Heart right ventricle (tissue), 16 donors: Measurements from ENCODE around the gene TPGS2. TPM values are rescaled to one million over a fixed set of nuclear protein-coding genes. Genes with fewer than 3 reads are reported as not detected.
"Not testable (repeated sequence)": the region's sequence is repeated elsewhere in the genome, so short reads cannot be mapped to it uniquely, and the experiment has no call there.

Source experiments
- ATAC-seq, 8 donors: fragments of 200-7000 bp; cut with Tn5 transposase; one replicate each; pipeline ENCODE4 v1.9.1; 2020; ENCODE audit warnings: mild to moderate bottlenecking in 8 of 8, moderate library complexity in 8 of 8, moderate number of reproducible peaks in 1 of 8
- DNase-seq, 2 donors: peaks; one replicate each; pipeline ENCODE4 v3.0.0-alpha.2; 2020
- H3K27ac ChIP-seq, 10 donors: fragments of 200-600 bp; sonication (generic) in 2 of 10; one replicate each; pipeline versions ENCODE4 v1.5.0 to v1.8.0; 2020 to 2022; ENCODE audit warnings: mild to moderate bottlenecking in 3 of 10
- H3K27me3 ChIP-seq, 7 donors: fragments of 200-600 bp; one replicate each; pipeline ENCODE4 v1.8.0; 2021 to 2022; ENCODE audit warnings: mild to moderate bottlenecking in 2 of 7
- H3K36me3 ChIP-seq, 9 donors: fragments of 200-600 bp; sonication (generic) in 1 of 9; one replicate each; pipeline versions ENCODE4 v1.5.0 to v1.8.0; 2020 to 2022; ENCODE audit warnings: mild to moderate bottlenecking in 2 of 9
- H3K4me1 ChIP-seq, 9 donors: fragments of 200-600 bp; sonication (generic) in 1 of 9; one replicate each; pipeline versions ENCODE4 v1.5.0 to v1.8.0; 2020 to 2022; ENCODE audit warnings: mild to moderate bottlenecking in 4 of 9
- H3K4me3 ChIP-seq, 10 donors: fragments of 200-600 bp; sonication (generic) in 2 of 10; one replicate each; pipeline versions ENCODE4 v1.5.0 to v1.8.0; 2020 to 2022; ENCODE audit warnings: mild to moderate bottlenecking in 7 of 10, moderate library complexity in 2 of 10
- H3K9me3 ChIP-seq, 11 donors: fragments of 200-600 bp in 10 of 11; sonication (generic) in 2 of 11; one replicate each; pipeline versions ENCODE4 v1.5.0 to v1.8.0; 2013 to 2022; ENCODE audit warnings: mild to moderate bottlenecking in 2 of 11, control low read depth in 1 of 11, moderate library complexity in 1 of 11
- WGBS, 2 donors: extraction: QIAGEN DNeasy Blood & Tissue Kit; methylation state at CpG; one replicate each; pipeline ENCODE4 v1.1.7; 2013; ENCODE audit warnings: inconsistent platforms in 1 of 2; 5-methylcytosine and 5-hydroxymethylcytosine counted together
- intact Hi-C, 10 donors: fragments of 100-400 bp; cut with DNase I; formaldehyde crosslinking; loops; one replicate each; pipeline versions ENCODE4 v1.11.1 to v1.14.2; 2022
- long read RNA-seq, 3 donors: library from polyadenylated mRNA; unstranded; transcript quantifications; one replicate each; pipeline ENCODE4 v2.0.0, GENCODE V29; 2020 to 2021
- polyA plus RNA-seq, 2 donors: library from polyadenylated mRNA; stranded (reverse); fragments of 200-250 nt; gene quantifications; one replicate each; pipeline ENCODE4 v1.2.3, GENCODE V29; 2013
- total RNA-seq, 10 donors: library from RNA; stranded (reverse); fragmentation: NEBNext Ultra II Directional in 3 of 10; extraction: Animal tissue kit (Norgen Biotek cat#: 25700) in 3 of 10; gene quantifications; one replicate each; pipeline versions ENCODE4 v1.2.1 to v1.2.4, GENCODE V29; 2021 to 2023
- TF ChIP-seq, protein P1 (sequence below), 9 donors: fragments of 200-600 bp; sonication (generic) in 2 of 9; IDR thresholded peaks; one replicate each; pipeline versions ENCODE4 v1.5.0 to v1.8.0; 2021 to 2022; ENCODE audit warnings: antibody characterized with exemption in 9 of 9, mild to moderate bottlenecking in 5 of 9, moderate library complexity in 1 of 9
- donor health status: Arrhythmogenic right ventricular cardiomyopathy.
- donor health status: ischemic (EF 13 %, LVEDD 7.1; RV severe dilation, severe dysfunction).
- donor health status: healthy with polysubstance abuse.
- donor health status: DM: no; HTN: yes; CAD: no.
- donor health status: DM: no; HTN: no; CAD: no.
- donor health status: ischemic (EF 25% LVEDD 6.9; RV normal size, moderate dysfunction).
- donor health status: ischemic (EF 25% LVEDD 5.7; RV mildly dilated, moderate dysfunction).
- donor health status: healthy.
- donor health status: DM: yes; HTN: yes; CAD: no.
- donor health status: Ischemic cardiomyopathy.
- donor health status: ischemic (EF 35%, LVEDD 5.7; RV mildly dilated, moderate dysfunction).
- donor health status: nonischemic (EF 11% LVEDD 7.7; RV severe dilation, severe dysfunction).
- donor health status: DM: yes; HTN: yes; CAD: no.
- donor health status: PGD.
- donor health status: ischemic (EF 29% LVEDD 5.4; RV normal size, mild dysfunction).
- donor health status: nonischemic (EF 23%, LVEDD 6.1; RV moderate dilation, normal function).

TPGS2 gene
- total RNA-seq (10 to 100 TPM; 18.6 to 41.2 (median 27.6) TPM), polyA plus RNA-seq (10 to 100 TPM; 12.4 to 31.3 TPM)
- long read RNA-seq, donor 1, full-length matches to known transcripts: 17 of 25 reads
- long read RNA-seq, donor 1, partial matches to known transcripts: 1 of 25 reads
- long read RNA-seq, donor 1, other reads (novel, unspliced or antisense): 7 of 25 reads
- long read RNA-seq, donor 2, full-length matches to known transcripts: 31 of 45 reads
- long read RNA-seq, donor 2, partial matches to known transcripts: 0 of 45 reads
- long read RNA-seq, donor 2, other reads (novel, unspliced or antisense): 14 of 45 reads
- long read RNA-seq, donor 3, full-length matches to known transcripts: 49 of 63 reads
- long read RNA-seq, donor 3, partial matches to known transcripts: 0 of 63 reads
- long read RNA-seq, donor 3, other reads (novel, unspliced or antisense): 14 of 63 reads

- intact Hi-C loops: no loop called here
- no peaks in the 10 kb centered on the region for H3K27me3 ChIP-seq
- H3K4me3 ChIP-seq: peak within 1 kb of the TSS; percentile 70 to 98 (median 82)
- H3K27ac ChIP-seq: peak within 1 kb of the TSS in 9 of 10 donors; percentile 30 to 86 (median 76)
- ATAC-seq: peak; percentile 94 to 98 (median 98)
- no peaks in the 10 kb centered on the region for H3K9me3 ChIP-seq
- DNase-seq: peak; percentile 83 to 87
- peaks cover 0 to 30% (median 17%) of the 10 kb centered on the region in 9 donors for H3K4me1 ChIP-seq
- WGBS, 2 donors: 0% methylated on average over 73 to 83 of the region's 83 CpGs
- peaks cover 0 to under 1% (median 0%) of the 10 kb centered on the region in 9 donors for H3K36me3 ChIP-seq
- TF ChIP-seq, protein P1, sequence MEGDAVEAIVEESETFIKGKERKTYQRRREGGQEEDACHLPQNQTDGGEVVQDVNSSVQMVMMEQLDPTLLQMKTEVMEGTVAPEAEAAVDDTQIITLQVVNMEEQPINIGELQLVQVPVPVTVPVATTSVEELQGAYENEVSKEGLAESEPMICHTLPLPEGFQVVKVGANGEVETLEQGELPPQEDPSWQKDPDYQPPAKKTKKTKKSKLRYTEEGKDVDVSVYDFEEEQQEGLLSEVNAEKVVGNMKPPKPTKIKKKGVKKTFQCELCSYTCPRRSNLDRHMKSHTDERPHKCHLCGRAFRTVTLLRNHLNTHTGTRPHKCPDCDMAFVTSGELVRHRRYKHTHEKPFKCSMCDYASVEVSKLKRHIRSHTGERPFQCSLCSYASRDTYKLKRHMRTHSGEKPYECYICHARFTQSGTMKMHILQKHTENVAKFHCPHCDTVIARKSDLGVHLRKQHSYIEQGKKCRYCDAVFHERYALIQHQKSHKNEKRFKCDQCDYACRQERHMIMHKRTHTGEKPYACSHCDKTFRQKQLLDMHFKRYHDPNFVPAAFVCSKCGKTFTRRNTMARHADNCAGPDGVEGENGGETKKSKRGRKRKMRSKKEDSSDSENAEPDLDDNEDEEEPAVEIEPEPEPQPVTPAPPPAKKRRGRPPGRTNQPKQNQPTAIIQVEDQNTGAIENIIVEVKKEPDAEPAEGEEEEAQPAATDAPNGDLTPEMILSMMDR (IDR thresholded peaks at IDR 0.05): peak in 8 of 9 donors; percentile 15 to 69 (median 50)
Observed at GRCh38 chr18:36828630-36829361, at the start of gene TPGS2, which contains the start of gene KIAA1328. Gene TPGS2, minus strand, starts transcription at chr18:36829002. Its CDS starts 235 bp downstream, at chr18:36828767. Gene KIAA1328, plus strand, starts transcription at chr18:36829127. Its CDS starts 12 bp downstream, at chr18:36829139.

- intact Hi-C loops, H3K27me3 ChIP-seq, H3K4me3 ChIP-seq, H3K36me3 ChIP-seq, H3K4me1 ChIP-seq, H3K27ac ChIP-seq, ATAC-seq, DNase-seq: not testable (repeated sequence)
- peaks cover 0 to 23% (median 0%) of the 10 kb centered on the region in 11 donors for H3K9me3 ChIP-seq
Observed at GRCh38 chr18:36873826-36874225, 45.0 kb upstream of the TPGS2 start.

GRCh38 chr18:36872329-36872728 is 43.5 kb upstream of the TPGS2 start:
- no peaks in the 10 kb centered on the region for H3K4me1 ChIP-seq
- peaks cover 0 to 9% (median 0%) of the 10 kb centered on the region in 9 donors for H3K36me3 ChIP-seq
- H3K4me3 ChIP-seq: no peak overlapping the region
- no peaks in the 10 kb centered on the region for H3K27me3 ChIP-seq
- peaks cover 0 to 17% (median 0%) of the 10 kb centered on the region in 11 donors for H3K9me3 ChIP-seq
- no peak for ATAC-seq
- TF ChIP-seq, protein P1 (IDR thresholded peaks at IDR 0.05): no peak
- H3K27ac ChIP-seq: no peak overlapping the region
- intact Hi-C loops: no loop called here
- DNase-seq: no peak

GRCh38 chr18:36871801-36872200 is 43.0 kb upstream of the TPGS2 start:
- Histone ChIP-seq H3K36me3 (peaks cover 0 to 9% (median 0%) of the 10 kb centered on the region in 9 donors), H3K4me1 (no peaks in the 10 kb centered on the region), H3K9me3 (peaks cover 0 to 17% (median 0%) of the 10 kb centered on the region in 11 donors), H3K27ac (no peak overlapping the region), H3K27me3 (no peaks in the 10 kb centered on the region), H3K4me3 (no peak overlapping the region)
- TF ChIP-seq, protein P1 (IDR thresholded peaks at IDR 0.05): no peak
- ATAC-seq (no peak), DNase-seq (no peak)
- intact Hi-C loops: no loop called here
- 74% methylated on average over 3 of the region's 3 CpGs for WGBS, 2 donors
